IPS-NIHi7 (cell line): ENCODE measurements around the gene SPDYE6.
A peak's percentile ranks its signal among the peaks of the same experiment; 100 is the strongest.
"Not testable (repeated sequence)": the region's sequence is repeated elsewhere in the genome, so short reads cannot be mapped to it uniquely, and the experiment has no call there.

ENCODE experiments used
- DNase-seq: peaks from one replicate; pipeline ENCODE4 v3.0.0; 2012; ENCODE audit warnings: mixed read lengths; ENCODE audit errors: extremely low spot score

Gene SPDYE6

GRCh38 chr7:102318482-102318971 lies 37.7 kb downstream of the SPDYE6 start:
- DNase-seq, result no peak

- peak; percentile 56 for DNase-seq
These were observed 38.8 kb downstream of the SPDYE6 start for GRCh38 chr7:102317231-102318059.

- peak; percentile 5 for DNase-seq
These were observed 42.1 kb downstream of the SPDYE6 start for GRCh38 chr7:102313997-102314780.

- no peak for DNase-seq
These were observed 43.9 kb downstream of the SPDYE6 start for GRCh38 chr7:102312317-102312716.

GRCh38 chr7:102310414-102310815 lies 45.8 kb downstream of the SPDYE6 start:
- DNase-seq, result no peak

DNA sequence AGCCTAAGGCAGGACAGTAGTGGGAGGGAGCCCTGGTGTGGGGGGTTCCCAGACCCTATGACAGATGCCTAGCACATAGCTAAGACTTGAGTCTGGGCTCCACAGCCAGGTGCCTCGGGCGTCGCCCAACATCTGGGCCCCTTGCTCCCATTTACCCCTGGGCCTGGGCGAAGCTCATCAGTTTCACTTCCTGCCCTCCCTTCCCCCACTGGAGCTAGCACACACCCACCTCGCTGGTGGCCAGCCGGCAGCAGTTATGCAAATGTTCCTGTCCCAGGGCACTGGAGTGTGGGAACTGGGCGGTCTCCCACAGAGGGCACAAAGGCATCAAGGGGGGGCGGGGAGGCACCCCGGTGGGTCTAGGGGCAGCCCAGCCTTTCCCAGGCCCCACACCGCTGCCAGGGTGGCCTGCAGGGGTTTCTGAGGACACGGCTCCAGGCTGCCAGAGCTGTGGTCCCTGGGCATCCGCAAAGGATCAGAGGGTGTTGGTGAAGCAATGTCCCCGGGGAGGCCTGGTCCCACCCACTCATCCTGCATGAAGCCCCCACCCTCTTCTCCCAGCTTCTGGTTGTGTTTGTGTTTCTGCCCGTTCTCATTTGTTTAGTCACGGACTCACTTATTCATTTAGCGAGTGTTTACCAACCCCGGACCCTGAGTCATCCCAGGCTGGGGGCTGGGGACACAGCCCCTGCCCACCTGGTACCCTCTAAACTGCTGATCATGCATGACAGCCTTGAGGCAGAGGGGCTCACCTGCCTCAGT lies 49.1 kb downstream of the SPDYE6 start:
- peak; percentile 61 for DNase-seq

DNA sequence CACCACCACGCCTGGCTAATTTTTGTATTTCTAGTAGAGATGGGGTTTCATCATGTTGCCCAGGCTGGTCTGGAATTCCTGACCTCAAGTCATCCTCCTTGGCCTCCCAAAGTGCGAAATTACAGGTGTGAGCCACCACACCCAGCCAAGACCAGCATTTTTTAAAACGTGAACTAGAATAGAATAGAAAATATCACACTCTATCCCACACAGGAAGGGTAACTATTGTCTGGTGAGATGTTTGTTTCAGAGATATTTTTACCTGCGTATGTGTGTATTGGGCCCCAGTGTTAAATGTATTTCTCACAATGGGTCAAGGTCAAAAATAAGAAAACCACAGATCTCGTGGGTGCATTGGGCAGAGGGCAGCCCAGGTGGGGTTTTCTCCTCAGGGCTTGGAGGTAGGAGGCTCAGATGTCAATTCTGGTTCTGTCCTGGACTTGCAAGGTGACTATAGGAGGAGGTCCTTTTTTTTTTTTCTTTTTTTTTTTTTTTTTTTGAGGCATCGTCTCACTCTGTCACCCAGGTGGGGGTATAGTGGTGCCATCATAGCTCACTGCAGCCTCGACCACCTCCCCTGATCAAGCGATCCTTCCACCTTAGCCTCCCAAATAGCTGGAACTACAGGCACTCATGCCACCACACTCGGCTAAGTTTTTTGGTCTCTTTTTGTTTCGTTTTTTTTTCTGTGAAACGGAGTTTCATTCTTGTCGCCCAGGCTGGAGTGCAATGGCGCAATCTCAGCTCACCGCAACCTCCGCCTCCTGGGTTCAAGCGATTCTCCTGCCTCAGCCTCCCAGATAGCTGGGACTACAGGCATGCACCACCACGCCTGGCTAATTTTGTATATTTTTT lies 50.6 kb downstream of the SPDYE6 start:
- DNase-seq, result no peak

- DNase-seq, result no peak
These were observed 51.6 kb downstream of the SPDYE6 start for GRCh38 chr7:102304668-102305067.

DNA sequence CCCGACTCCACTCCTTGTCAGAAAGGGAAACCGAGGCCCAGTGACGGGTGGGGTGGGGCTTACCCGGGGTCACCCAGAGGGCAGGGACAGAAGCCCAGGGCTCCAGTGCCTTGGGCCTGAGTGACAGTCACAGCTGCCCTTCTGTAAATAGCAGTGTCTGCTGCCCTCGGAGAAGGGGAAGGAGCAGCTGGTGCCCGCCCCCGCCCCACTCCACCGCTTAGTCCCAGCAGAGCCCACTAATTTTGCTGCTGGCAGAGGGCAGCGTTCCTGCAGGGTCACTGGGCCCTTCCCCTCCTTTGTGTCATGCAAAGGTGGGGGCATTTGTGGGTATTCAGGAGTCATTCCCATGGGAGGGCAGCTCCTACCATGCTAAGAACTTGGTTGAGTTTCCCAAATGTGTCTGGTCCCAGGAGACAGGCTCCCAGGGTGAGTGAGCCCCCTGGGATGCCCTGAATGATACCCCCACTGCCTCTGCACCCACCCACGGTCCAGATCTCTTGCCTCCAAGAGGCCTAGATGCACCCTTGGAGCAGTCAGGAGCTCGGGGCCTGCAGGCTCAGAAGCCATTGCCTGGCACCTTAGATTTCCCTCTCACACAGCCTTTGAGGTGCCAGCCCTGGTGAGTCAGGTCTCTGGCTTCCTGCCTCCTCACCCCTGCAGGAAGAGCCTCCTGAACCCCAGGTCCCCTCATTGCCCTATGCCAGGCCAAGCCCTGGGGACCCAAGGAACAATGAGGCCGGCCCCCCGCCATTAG lies 52.4 kb downstream of the SPDYE6 start:
- no peak for DNase-seq

- DNase-seq, result no peak
These were observed 54.2 kb downstream of the SPDYE6 start for GRCh38 chr7:102302025-102302424.

DNA sequence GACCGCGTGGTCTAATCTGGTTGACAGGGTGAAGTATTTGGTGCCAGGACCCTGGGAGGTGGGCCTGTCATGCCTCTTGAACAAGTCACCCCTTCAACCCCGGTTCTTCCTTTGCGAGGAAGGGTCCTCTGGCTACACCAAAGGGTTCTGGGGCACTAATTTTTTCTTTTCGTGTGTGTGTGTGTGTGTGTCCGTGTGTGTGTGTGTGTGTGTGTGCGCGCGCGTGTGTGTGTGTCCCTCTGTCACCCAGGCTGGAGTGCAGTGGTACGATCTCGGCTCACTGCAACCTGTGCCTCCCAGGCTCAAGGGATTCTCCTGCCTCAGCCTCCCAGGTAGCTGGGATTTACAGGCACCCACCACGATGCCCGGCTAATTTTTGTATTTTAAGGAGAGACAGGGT lies 54.9 kb downstream of the SPDYE6 start:
- DNase-seq, result not testable (repeated sequence)

DNA sequence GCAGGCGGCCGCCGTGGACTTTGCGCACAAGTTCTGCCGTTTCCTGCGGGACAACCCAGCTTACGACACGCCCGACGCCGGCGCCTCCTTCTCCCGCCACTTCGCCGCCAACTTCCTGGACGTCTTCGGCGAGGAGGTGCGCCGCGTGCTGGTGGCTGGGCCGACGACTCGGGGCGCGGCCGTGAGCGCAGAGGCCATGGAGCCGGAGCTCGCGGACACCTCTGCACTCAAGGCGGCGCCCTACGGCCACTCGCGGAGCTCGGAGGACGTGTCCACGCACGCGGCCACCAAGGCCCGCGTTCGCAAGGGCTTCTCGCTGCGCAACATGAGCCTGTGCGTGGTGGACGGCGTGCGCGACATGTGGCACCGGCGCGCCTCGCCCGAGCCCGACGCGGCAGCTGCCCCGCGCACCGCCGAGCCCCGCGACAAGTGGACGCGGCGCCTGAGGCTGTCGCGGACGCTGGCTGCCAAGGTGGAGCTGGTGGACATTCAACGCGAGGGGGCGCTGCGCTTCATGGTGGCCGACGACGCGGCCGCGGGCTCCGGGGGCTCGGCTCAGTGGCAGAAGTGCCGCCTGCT lies 55.5 kb downstream of the SPDYE6 start:
- peak; percentile 89 for DNase-seq

GRCh38 chr7:102297487-102298218 lies 58.6 kb downstream of the SPDYE6 start:
- DNase-seq, result no peak

GRCh38 chr7:102296514-102296913 lies 59.7 kb downstream of the SPDYE6 start:
- no peak for DNase-seq

- DNase-seq, result no peak
These were observed 60.1 kb downstream of the SPDYE6 start for GRCh38 chr7:102296179-102296438.
